Keratinocyte (primary cell): Measurements from ENCODE around the gene MKRN2.

Experiments used
- EZH2 ChIP-seq: IDR thresholded peaks from one replicate; pipeline ENCODE4 v1.6.1; 2012; ENCODE audit warnings: inconsistent platforms, mild to moderate bottlenecking, low read length, moderate library complexity
- TF ChIP-seq, protein P1 (sequence below), 3 experiments: IDR thresholded peaks in 1 of 3; conservative IDR thresholded peaks in 1 of 3; optimal IDR thresholded peaks in 1 of 3; 2 replicates in 2 of 3; 3 replicates in 1 of 3; pipeline versions ENCODE3 to v1.5.1; 2011; ENCODE audit warnings: low read length in 3 of 3, mild to moderate bottlenecking in 3 of 3, moderate library complexity in 2 of 3, control low read depth in 1 of 3, inconsistent platforms in 1 of 3; ENCODE audit not compliant: insufficient read depth in 2 of 3; ENCODE audit errors: extremely low read depth in 1 of 3

DNA sequence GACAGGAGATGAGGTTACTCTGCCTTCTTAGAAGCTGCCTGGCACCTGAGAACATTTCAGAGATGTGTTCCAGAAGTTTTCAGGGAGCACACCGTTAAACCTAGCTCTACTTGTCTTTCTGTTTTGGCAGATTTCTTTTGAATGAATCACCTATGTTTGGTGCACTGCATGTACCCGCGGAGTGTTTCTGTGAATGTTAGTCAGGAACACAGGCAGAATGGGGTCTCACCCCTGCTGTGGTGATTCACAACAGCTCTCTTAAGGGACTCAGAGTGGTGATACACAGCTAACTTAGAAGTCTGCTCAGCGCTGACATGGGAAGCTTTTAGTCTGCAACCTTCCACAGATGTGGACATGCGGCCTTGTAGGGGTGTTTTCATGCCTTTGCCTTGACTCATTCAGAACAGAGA lies 48.6 kb upstream of the MKRN2 start:
- TF ChIP-seq, protein P1, sequence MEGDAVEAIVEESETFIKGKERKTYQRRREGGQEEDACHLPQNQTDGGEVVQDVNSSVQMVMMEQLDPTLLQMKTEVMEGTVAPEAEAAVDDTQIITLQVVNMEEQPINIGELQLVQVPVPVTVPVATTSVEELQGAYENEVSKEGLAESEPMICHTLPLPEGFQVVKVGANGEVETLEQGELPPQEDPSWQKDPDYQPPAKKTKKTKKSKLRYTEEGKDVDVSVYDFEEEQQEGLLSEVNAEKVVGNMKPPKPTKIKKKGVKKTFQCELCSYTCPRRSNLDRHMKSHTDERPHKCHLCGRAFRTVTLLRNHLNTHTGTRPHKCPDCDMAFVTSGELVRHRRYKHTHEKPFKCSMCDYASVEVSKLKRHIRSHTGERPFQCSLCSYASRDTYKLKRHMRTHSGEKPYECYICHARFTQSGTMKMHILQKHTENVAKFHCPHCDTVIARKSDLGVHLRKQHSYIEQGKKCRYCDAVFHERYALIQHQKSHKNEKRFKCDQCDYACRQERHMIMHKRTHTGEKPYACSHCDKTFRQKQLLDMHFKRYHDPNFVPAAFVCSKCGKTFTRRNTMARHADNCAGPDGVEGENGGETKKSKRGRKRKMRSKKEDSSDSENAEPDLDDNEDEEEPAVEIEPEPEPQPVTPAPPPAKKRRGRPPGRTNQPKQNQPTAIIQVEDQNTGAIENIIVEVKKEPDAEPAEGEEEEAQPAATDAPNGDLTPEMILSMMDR (optimal IDR thresholded peaks at IDR 0.05 in 1 of 3, IDR thresholded peaks at IDR 0.05 in 1 of 3, conservative IDR thresholded peaks at IDR 0.05 in 1 of 3; ENCODE audit: extremely low read depth in 1 of 3, insufficient read depth in 2 of 3, low read length in 3 of 3): no peak
- no peak for TF ChIP-seq EZH2
